T-helper 22 cell (primary cell): ENCODE measurements around the gene RAPGEF4.
"Not testable (repeated sequence)": the region's sequence is repeated elsewhere in the genome, so short reads cannot be mapped to it uniquely, and the experiment has no call there.

ENCODE experiments used
- DNase-seq: peaks from one replicate; pipeline ENCODE4 v3.0.0-alpha.2; 2020; ENCODE audit warnings: low read depth

RAPGEF4 gene

GRCh38 chr2:173001664-173002604, 266.3 kb downstream of the RAPGEF4 start:
- no peak for DNase-seq

- DNase-seq = no peak
These were observed 267.3 kb downstream of the RAPGEF4 start for GRCh38 chr2:173002751-173003541.

DNA sequence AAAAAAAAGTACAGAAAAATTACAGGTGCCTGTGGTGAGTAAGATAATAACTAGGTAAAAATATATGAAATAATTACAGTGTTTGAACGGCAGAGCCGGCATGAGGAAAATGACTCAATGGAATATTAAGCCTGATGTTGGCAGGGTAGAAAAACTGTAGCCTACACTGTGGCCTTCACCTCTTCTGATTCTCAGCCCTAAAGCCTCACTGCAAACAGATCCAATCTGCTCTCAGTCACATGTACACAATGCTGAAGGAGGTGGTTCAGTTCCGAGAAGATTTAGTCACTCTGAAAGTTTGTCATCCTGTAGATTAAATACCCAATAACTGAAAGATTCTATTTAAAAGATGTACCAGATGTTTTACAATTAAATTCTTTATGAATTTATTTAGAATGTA, 273.1 kb downstream of the RAPGEF4 start:
- DNase-seq = no peak

DNA sequence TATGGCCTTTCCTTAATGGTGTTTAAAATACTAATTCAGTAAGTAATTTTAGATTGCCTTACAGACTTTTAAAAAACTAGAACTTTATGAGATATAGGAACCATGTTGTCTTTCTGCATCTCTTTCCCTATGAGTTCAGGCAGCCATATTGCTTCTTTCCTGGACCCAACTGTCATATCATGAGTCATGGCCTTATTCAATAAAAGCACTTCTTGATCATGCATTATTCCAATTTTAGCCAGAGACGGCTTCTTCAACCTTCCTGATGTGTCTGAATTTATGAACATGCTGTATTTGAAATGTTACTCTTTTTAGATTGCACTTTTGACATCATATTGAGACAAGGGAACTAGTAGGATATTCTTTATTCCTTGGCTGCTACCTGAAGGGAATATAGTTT, 274.6 kb downstream of the RAPGEF4 start:
- DNase-seq = no peak

- DNase-seq = no peak
These were observed 280.8 kb downstream of the RAPGEF4 start for GRCh38 chr2:173016451-173016850.

- DNase-seq = no peak
These were observed 282.2 kb downstream of the RAPGEF4 start for GRCh38 chr2:173017646-173018420.

DNA sequence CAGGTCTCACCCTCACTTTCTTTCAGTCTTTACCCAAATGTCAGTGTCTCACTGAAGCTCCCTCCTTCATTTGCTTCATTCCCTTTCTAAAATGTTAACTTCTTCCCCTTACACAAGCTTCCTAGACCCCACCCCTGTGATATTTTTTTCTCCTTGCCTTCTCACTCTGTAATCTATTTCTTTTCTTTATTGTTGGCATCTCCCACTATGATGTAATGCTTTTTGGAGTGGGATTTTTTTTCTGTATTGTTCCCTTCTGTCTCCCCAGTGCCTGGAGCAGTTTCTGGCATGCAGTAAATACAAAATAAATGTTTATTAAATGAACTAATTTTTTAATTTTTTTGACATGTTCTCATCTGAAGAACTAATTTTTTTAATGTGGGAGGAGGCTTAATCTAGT, 284.1 kb downstream of the RAPGEF4 start:
- no peak for DNase-seq

GRCh38 chr2:173021939-173022371, 286.3 kb downstream of the RAPGEF4 start:
- no peak for DNase-seq

DNA sequence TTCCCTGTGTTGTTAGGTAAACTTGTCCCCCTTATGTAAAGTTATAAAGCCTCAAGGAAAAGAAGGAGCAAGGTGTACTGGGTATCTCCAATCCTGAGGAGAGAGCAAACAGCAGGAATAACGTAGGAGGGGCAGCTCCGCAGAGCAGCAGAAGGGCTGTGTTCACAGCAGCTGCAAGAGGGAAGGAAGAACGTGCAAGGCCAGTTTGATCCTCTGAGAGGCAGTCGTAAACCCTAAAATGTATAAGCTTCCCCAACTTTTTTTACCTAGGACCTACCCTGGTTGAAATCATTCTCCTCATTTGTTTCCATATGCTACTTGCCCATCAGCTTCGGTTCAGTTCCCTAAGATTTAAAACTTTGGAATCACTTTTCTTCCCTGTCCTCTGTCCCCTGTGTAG, 288.1 kb downstream of the RAPGEF4 start:
- DNase-seq = no peak

DNA sequence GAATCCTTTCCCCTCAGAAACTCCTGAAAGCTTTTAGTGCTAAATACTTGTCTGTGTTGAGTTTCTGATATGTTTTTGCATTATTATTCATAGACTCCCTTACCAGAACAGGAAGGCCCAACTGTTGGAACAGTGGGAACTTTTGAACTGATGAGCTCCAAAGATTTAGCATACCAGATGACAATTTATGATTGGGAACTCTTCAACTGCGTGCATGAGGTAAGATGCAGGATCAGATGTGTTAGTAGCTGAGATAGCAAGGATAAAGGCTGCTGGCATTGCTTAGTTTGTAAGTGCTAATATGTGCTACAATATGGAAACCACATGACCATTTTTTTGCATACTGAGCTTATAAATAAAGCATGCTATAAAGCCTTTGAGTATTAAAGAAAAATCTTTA, 290.8 kb downstream of the RAPGEF4 start:
- no peak for DNase-seq

GRCh38 chr2:173027181-173028128, 291.8 kb downstream of the RAPGEF4 start:
- DNase-seq = peak; percentile 27

GRCh38 chr2:173028141-173028540, 292.5 kb downstream of the RAPGEF4 start:
- DNase-seq = no peak

DNA sequence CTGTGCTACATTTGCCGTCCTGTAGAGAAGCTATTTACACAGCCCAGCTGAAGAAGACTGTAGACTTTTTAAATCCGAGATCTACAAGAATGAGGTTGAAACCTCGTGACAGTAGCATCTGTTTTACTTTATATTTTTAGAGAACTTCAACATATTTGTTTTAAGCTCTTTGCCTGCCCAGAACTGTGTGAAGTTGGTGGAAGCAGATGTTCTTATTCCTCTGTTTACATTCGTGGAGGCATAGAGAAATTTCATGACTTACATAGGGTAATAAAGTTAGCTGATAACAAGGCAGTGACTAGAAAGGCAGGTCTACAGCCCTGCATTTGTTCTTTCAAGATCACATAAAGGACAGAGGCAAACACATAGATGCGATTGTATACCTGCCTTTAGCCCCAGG, 293.0 kb downstream of the RAPGEF4 start:
- DNase-seq = no peak

GRCh38 chr2:173030561-173031490, 295.2 kb downstream of the RAPGEF4 start:
- DNase-seq = no peak

- no peak for DNase-seq
These were observed 296.4 kb downstream of the RAPGEF4 start for GRCh38 chr2:173032032-173032431.

DNA sequence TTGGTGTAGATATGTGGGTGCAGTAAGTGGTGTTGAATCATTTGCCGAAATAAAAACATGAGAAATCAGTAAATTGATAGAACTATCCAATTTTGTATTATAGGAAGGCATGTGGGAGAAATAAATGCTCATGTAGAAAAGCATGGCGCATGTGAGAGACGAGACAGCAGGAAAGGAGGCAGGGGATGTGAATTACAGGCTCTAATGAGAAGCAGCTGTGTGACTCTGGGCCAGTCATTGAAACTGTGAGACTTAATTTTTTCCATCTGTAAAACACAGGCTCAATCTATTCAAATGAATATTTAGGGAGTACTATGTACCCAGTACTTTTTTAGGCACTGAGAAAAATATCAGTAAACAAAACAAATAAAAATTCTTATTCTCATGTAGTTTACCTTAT, 297.4 kb downstream of the RAPGEF4 start:
- no peak for DNase-seq

DNA sequence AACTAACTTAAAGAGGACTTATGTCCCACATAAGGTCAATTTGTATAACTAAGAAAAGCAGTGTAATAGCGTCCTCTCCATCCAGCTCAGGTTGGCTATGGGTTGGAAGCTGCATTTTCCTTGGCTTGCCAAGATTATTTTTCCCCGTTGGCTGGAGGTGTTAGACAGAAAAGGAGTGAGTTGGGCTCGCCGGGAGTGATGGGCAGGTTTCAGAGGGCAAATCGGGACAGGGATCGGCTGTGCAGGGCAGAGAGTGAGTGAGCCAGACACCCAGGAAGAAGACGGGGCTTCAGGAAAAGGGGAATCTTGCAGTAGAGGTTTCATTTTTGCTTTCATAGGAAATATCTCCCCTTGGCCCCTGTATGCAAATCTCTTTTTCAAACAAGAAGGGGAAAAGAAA, 298.5 kb downstream of the RAPGEF4 start:
- no peak for DNase-seq

DNA sequence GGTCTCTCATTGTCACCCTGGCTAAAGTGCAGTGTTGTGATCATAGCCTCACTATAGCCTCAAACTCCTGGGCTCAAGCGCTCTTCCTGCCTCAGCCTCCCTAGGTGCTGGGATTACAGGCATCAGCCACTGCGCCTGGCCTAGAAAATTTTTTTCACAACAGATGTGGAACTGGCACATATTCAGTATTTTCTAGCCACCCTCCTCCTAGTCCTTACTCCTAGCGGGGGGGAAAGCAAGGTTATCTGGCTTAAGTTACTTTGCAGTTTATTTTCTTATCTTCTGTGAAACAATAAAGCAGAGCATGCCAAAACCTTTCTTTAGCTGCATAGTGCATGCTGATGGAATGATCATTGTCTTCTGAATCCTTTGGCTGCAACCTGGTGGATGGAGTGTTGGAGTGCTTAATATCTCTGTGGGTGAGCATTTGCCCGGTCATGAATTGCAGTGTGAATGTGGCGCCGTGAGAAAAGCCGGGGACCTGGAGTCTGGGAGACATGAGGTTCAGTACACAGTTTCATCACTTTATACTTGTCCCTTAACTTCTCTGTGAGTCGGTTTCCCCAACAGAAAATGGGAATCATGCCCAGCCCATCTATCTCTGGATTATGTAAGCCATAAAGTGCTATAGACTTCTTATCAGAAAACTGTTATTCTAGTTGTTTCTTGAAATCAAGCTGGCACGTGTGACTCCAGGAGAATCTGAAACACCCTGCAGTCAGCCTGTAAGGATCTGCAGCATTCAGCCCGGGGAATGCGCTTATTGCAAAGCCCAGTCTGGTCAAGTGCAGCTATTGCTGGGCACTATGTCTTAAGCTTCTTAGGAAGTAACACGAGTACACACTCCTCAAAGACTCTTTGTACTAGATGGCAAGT, 301.8 kb downstream of the RAPGEF4 start:
- DNase-seq = no peak

DNA sequence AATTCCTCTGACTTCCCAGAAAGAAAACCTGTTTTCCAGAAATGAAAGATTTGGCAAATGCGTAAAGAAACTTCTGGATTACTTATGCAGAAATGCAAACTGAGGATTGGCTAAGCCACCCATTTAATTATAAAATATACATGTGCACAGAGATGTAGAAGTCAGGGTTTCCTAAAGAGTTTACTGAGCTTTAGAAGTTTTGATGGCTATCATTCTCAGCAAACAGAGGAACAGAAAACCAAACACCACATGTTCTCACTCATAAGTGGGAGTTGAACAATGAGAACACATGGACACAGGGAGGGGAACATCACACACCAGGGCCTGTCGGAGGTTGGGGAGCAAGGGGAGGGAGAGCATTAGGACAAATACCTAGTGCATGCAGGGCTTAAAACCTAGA, 302.6 kb downstream of the RAPGEF4 start:
- DNase-seq = not testable (repeated sequence)
